ENCODE data around the gene OR2A2. TPM values are rescaled to one million over a fixed set of nuclear protein-coding genes. Genes with fewer than 3 reads are reported as not detected.

Gene OR2A2
- total and polyA plus RNA-seq, 2 donors (not counting 1 experiment from before 2014, with no cell fraction given): not detected

GRCh38 chr7:144100607-144101006 is 8.8 kb upstream of the OR2A2 start:
- H3K79me2 ChIP-seq (ENCODE audit: control insufficient read depth, insufficient read depth, low read length): no peaks in the 10 kb centered on the region
- WGBS (ENCODE audit: insufficient coverage): no CpG with 5 or more reads among the region's 3 CpGs
- TF ChIP-seq EZH2 (IDR thresholded peaks at IDR 0.05; ENCODE audit: borderline replicate concordance, insufficient read depth, low read depth, low read length, poor library complexity, severe bottlenecking) (no peak), CTCF (IDR thresholded peaks at IDR 0.05) (no peak)
- peaks cover 0 to 1% (median 0%) of the 10 kb centered on the region in 3 donors for H3K9me3 ChIP-seq (ENCODE audit: control extremely low read depth in 1 of 3, control insufficient read depth in 2 of 3, insufficient read depth in 1 of 3, low read length in 2 of 3)
- H3K27ac Mint-ChIP-seq: no peak overlapping the region
- H3K4me1 ChIP-seq (ENCODE audit: control insufficient read depth in 2 of 2, insufficient read depth in 2 of 2, low read length in 2 of 2): no peaks in the 10 kb centered on the region
- peaks cover 0 to 5% (median 2%) of the 10 kb centered on the region in 4 experiments for H3K27me3 ChIP-seq (replicated peaks in 1 of 4; ENCODE audit: control extremely low read depth in 1 of 4, control insufficient read depth in 3 of 4, insufficient read depth in 4 of 4, low read length in 3 of 4)
- H3K4me1 Mint-ChIP-seq: no peaks in the 10 kb centered on the region
- ChIA-PET POLR2A (no interaction called here), CTCF (no interaction called here)
- H4K20me1 ChIP-seq (ENCODE audit: control insufficient read depth, insufficient read depth, low read length, poor library complexity, severe bottlenecking): no peaks in the 10 kb centered on the region
- H3K36me3 ChIP-seq (replicated peaks in 1 of 2; ENCODE audit: control extremely low read depth in 1 of 2, control insufficient read depth in 1 of 2, extremely low read depth in 1 of 2, insufficient read depth in 2 of 2, low read length in 1 of 2): no peaks in the 10 kb centered on the region
- ATAC-seq (ENCODE audit: low read depth) (no peak), DNase-seq (no peak)
- no peak overlapping the region for H3K4me2 ChIP-seq (replicated peaks; ENCODE audit: low read depth, low read length, poor library complexity, severe bottlenecking)
- no peak overlapping the region for H2AFZ ChIP-seq (ENCODE audit: insufficient read depth, low read depth, low read length, poor library complexity, severe bottlenecking)
- H3K9ac ChIP-seq (ENCODE audit: low read length): no peak overlapping the region
- no peak overlapping the region for H3K4me3 ChIP-seq (ENCODE audit: control extremely low read depth in 1 of 5, extremely low read depth in 1 of 5, insufficient read depth in 1 of 5, low read depth in 2 of 5, low read length in 4 of 5)
- H3K4me3 Mint-ChIP-seq: no peak overlapping the region
- intact Hi-C loops (cut with micrococcal nuclease): no loop called here
- no peaks in the 10 kb centered on the region for H3K9me3 Mint-ChIP-seq (ENCODE audit: insufficient read depth)
- H3K27ac ChIP-seq (ENCODE audit: low read length in 2 of 2): no peak overlapping the region
- H3K27me3 Mint-ChIP-seq: peaks cover 14% of the 10 kb centered on the region

GRCh38 chr7:144102041-144102440 is 7.3 kb upstream of the OR2A2 start:
- Histone ChIP-seq H3K36me3 (replicated peaks in 1 of 2; ENCODE audit: control extremely low read depth in 1 of 2, control insufficient read depth in 1 of 2, extremely low read depth in 1 of 2, insufficient read depth in 2 of 2, low read length in 1 of 2) (no peaks in the 10 kb centered on the region), H3K9ac (ENCODE audit: low read length) (no peak overlapping the region), H2AFZ (ENCODE audit: insufficient read depth, low read depth, low read length, poor library complexity, severe bottlenecking) (no peak overlapping the region), H3K9me3 (ENCODE audit: control extremely low read depth in 1 of 3, control insufficient read depth in 2 of 3, insufficient read depth in 1 of 3, low read length in 2 of 3) (no peaks in the 10 kb centered on the region), H3K27ac (ENCODE audit: low read length in 2 of 2) (no peak overlapping the region), H3K4me2 (replicated peaks; ENCODE audit: low read depth, low read length, poor library complexity, severe bottlenecking) (no peak overlapping the region), H3K27me3 (replicated peaks in 1 of 4; ENCODE audit: control extremely low read depth in 1 of 4, control insufficient read depth in 3 of 4, insufficient read depth in 4 of 4, low read length in 3 of 4) (peaks cover 0 to 4% (median 1%) of the 10 kb centered on the region in 4 experiments), H3K4me1 (ENCODE audit: control insufficient read depth in 2 of 2, insufficient read depth in 2 of 2, low read length in 2 of 2) (no peaks in the 10 kb centered on the region), H3K4me3 (ENCODE audit: control extremely low read depth in 1 of 5, extremely low read depth in 1 of 5, insufficient read depth in 1 of 5, low read depth in 2 of 5, low read length in 4 of 5) (no peak overlapping the region), H3K79me2 (ENCODE audit: control insufficient read depth, insufficient read depth, low read length) (no peaks in the 10 kb centered on the region), H4K20me1 (ENCODE audit: control insufficient read depth, insufficient read depth, low read length, poor library complexity, severe bottlenecking) (no peaks in the 10 kb centered on the region)
- H3K4me1 Mint-ChIP-seq: no peaks in the 10 kb centered on the region
- DNase-seq (no peak), ATAC-seq (ENCODE audit: low read depth) (no peak)
- H3K4me3 Mint-ChIP-seq: no peak overlapping the region
- H3K27me3 Mint-ChIP-seq: peaks cover 15% of the 10 kb centered on the region
- H3K27ac Mint-ChIP-seq: no peak overlapping the region
- ChIA-PET POLR2A (no interaction called here), CTCF (no interaction called here)
- H3K9me3 Mint-ChIP-seq (ENCODE audit: insufficient read depth): no peaks in the 10 kb centered on the region
- intact Hi-C loops (cut with micrococcal nuclease): no loop called here
- TF ChIP-seq EZH2 (IDR thresholded peaks at IDR 0.05; ENCODE audit: borderline replicate concordance, insufficient read depth, low read depth, low read length, poor library complexity, severe bottlenecking) (no peak), CTCF (IDR thresholded peaks at IDR 0.05) (no peak)
